Panc1 (cell line): ENCODE data around the gene SNTB2.

Experiments used
- CTCF ChIP-seq: fragments of 450-650 bp; IDR thresholded peaks from 2 replicates; pipeline ENCODE4 v1.5.1; 2017; ENCODE audit warnings: mild to moderate bottlenecking
- POLR2AphosphoS5 ChIP-seq: IDR thresholded peaks from 2 replicates; pipeline ENCODE4 v1.6.1; 2012; ENCODE audit warnings: mild to moderate bottlenecking, low read depth, low read length, moderate library complexity
- REST ChIP-seq, 2 experiments: IDR thresholded peaks; 2 replicates each; pipeline ENCODE4 v1.6.1; 2011 to 2012; ENCODE audit warnings: low read depth in 2 of 2, control low read depth in 1 of 2, low read length in 1 of 2, mild to moderate bottlenecking in 1 of 2, moderate library complexity in 1 of 2; ENCODE audit not compliant: insufficient read depth in 1 of 2
- SIN3A ChIP-seq: IDR thresholded peaks from 2 replicates; pipeline ENCODE4 v1.6.1; 2012; ENCODE audit warnings: low read depth, mild to moderate bottlenecking, low read length, moderate library complexity, borderline replicate concordance; ENCODE audit not compliant: insufficient read depth

GRCh38 chr16:69166946-69167930 lies 19.7 kb upstream of the SNTB2 start:
- no peak for TF ChIP-seq REST (IDR thresholded peaks at IDR 0.05; ENCODE audit: insufficient read depth in 1 of 2, low read depth in 2 of 2, low read length in 1 of 2)
- TF ChIP-seq CTCF: no peak
- TF ChIP-seq SIN3A: no peak
- no peak for TF ChIP-seq POLR2AphosphoS5
